Measurements from ENCODE around the gene DCT.
"Not testable (repeated sequence)": the region's sequence is repeated elsewhere in the genome, so short reads cannot be mapped to it uniquely, and the experiment has no call there.

The DCT gene

DNA sequence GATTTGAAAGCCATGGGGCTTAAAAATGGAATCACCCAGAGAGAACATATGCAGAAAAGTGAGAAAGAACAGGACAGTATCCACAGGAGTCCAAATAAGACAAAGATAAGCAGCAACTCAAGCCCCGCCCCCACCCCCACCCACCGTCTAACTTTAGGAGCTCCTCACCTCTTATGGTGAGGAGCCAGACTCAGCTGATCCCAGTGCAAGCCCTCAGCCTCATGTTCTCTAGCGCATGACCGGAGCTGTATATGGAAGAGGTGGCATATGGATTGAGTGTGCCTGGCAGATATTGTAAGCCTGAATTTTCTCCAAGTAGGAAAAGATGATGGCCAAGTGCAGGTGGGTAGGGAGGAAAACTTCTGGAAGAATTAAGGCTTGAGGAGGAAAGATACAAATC lies 36.4 kb upstream of the DCT start:
- no peak for DNase-seq (ENCODE audit: extremely low read depth, insufficient read length)
- Histone ChIP-seq H3K4me3 (replicated peaks; ENCODE audit: low read depth, low read length) (no peak overlapping the region), H3K27me3 (replicated peaks; ENCODE audit: control insufficient read depth, insufficient read depth, low read length) (no peaks in the 10 kb centered on the region), H3K36me3 (ENCODE audit: control insufficient read depth, insufficient read depth, low read length) (no peaks in the 10 kb centered on the region)
- TF ChIP-seq, protein P1, sequence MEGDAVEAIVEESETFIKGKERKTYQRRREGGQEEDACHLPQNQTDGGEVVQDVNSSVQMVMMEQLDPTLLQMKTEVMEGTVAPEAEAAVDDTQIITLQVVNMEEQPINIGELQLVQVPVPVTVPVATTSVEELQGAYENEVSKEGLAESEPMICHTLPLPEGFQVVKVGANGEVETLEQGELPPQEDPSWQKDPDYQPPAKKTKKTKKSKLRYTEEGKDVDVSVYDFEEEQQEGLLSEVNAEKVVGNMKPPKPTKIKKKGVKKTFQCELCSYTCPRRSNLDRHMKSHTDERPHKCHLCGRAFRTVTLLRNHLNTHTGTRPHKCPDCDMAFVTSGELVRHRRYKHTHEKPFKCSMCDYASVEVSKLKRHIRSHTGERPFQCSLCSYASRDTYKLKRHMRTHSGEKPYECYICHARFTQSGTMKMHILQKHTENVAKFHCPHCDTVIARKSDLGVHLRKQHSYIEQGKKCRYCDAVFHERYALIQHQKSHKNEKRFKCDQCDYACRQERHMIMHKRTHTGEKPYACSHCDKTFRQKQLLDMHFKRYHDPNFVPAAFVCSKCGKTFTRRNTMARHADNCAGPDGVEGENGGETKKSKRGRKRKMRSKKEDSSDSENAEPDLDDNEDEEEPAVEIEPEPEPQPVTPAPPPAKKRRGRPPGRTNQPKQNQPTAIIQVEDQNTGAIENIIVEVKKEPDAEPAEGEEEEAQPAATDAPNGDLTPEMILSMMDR (IDR thresholded peaks at IDR 0.05; ENCODE audit: insufficient read depth, low read length, poor library complexity, severe bottlenecking), result no peak

DNA sequence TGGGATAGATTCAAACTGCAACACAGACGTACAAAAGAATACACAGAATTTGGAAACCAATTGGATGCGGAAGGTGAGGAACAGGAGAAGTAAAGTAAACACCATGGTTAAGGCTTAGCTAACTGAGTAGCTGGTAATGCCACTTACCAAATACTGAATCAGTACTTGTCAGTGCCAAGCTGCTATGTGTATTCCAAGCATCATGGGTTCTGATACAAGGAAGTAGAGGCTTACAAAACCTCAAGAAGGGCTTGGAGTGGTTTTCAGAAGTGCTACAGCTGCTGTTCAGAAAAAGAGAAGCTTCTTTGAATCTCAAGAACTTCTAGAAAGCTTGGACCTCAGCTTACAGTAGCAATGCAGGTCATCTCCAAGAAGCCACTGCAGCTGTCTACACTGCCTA lies 35.9 kb upstream of the DCT start:
- Histone ChIP-seq H3K36me3 (ENCODE audit: control insufficient read depth, insufficient read depth, low read length) (no peaks in the 10 kb centered on the region), H3K4me3 (replicated peaks; ENCODE audit: low read depth, low read length) (no peak overlapping the region), H3K27me3 (replicated peaks; ENCODE audit: control insufficient read depth, insufficient read depth, low read length) (no peaks in the 10 kb centered on the region)
- no peak for DNase-seq (ENCODE audit: extremely low read depth, insufficient read length)
- TF ChIP-seq, protein P1 (IDR thresholded peaks at IDR 0.05; ENCODE audit: insufficient read depth, low read length, poor library complexity, severe bottlenecking), result no peak

DNA sequence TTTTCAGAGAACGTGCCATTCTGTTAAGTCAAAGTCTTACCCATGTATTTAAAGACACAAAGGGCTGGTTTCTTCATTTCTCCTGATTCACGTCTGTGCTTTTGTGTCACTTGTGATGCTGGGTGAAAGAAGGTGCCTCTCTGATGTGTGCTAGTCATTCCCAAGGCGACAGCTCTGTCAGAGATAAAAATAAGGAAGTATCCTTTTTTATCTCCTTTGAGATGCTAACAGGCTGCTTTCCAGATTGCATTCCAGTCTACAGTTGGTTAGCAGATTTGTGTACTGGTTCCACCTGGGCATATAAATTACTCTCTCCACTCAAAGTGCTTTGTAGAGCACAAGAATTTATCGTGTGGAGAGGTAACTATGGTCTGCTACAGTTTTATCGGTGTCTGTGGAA lies 33.5 kb upstream of the DCT start:
- no peak for DNase-seq (ENCODE audit: extremely low read depth, insufficient read length)
- H3K27me3 ChIP-seq (replicated peaks; ENCODE audit: control insufficient read depth, insufficient read depth, low read length), result no peaks in the 10 kb centered on the region
- H3K36me3 ChIP-seq (ENCODE audit: control insufficient read depth, insufficient read depth, low read length), result no peaks in the 10 kb centered on the region
- TF ChIP-seq, protein P1 (IDR thresholded peaks at IDR 0.05; ENCODE audit: insufficient read depth, low read length, poor library complexity, severe bottlenecking), result no peak
- H3K4me3 ChIP-seq (replicated peaks; ENCODE audit: low read depth, low read length), result no peak overlapping the region

DNA sequence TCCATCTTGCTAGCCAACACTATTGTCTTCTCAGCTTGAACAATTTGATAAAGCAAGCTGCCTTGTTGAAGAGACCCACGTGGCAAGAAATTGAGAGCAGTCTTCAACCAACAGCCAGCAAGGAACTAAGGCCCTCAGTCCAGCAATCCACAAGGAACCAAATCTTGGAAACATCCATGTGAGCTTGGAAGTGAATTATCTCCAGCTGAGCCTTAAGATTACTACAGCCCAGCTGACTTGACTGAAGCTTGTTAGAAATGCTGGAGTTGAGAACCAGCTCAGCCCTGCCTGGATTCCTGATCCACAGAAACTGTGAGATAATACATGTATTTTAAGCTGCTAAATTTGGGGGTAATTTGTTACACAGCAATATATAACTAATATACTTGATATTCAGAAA lies 26.2 kb upstream of the DCT start:
- TF ChIP-seq, protein P1 (IDR thresholded peaks at IDR 0.05; ENCODE audit: insufficient read depth, low read length, poor library complexity, severe bottlenecking), result no peak
- no peaks in the 10 kb centered on the region for H3K36me3 ChIP-seq (ENCODE audit: control insufficient read depth, insufficient read depth, low read length)
- no peaks in the 10 kb centered on the region for H3K27me3 ChIP-seq (replicated peaks; ENCODE audit: control insufficient read depth, insufficient read depth, low read length)
- no peak for DNase-seq (ENCODE audit: extremely low read depth, insufficient read length)
- no peak overlapping the region for H3K4me3 ChIP-seq (replicated peaks; ENCODE audit: low read depth, low read length)

DNA sequence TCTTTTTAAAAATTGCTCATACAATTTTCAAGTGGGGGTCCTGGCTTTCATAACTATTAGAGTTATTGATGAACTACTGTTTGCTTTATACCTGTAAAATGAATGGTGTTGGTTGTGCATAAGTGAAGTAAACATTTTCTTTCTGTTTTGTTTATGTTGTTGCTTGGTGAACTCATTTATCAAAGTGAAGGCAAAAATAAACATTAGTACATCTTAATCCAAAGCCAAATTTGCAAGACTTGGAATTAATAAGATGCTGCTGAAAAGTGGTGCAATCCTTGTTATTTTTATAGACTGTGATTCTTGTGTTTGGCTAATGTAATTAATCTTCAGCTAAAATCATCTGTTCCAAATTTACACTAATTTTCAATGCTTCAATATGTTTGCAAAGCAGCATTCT lies 24.4 kb upstream of the DCT start:
- Histone ChIP-seq H3K27me3 (replicated peaks; ENCODE audit: control insufficient read depth, insufficient read depth, low read length) (no peaks in the 10 kb centered on the region), H3K36me3 (ENCODE audit: control insufficient read depth, insufficient read depth, low read length) (no peaks in the 10 kb centered on the region), H3K4me3 (replicated peaks; ENCODE audit: low read depth, low read length) (no peak overlapping the region)
- DNase-seq (ENCODE audit: extremely low read depth, insufficient read length), result no peak
- TF ChIP-seq, protein P1 (IDR thresholded peaks at IDR 0.05; ENCODE audit: insufficient read depth, low read length, poor library complexity, severe bottlenecking), result no peak

DNA sequence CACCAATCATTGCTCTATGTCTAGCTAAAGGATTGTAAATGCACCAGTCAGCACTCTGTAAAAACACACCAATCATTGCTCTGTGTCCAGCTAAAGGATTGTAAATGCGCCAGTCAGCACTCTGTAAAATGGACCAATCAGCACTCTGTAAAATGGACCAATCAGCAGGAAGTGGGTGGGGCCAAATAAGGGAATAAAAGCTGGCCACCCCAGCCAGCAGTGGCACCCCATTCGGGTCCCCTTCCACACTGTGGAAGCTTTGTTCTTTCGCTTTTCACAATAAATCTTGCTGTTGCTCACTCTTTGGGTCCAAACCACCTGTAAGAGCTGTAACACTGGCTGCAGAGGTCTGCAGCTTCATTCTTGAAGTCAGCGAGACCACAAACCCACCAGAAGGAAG lies 19.3 kb upstream of the DCT start:
- not testable (repeated sequence) for H3K4me3 ChIP-seq (replicated peaks; ENCODE audit: low read depth, low read length); DNase-seq (ENCODE audit: extremely low read depth, insufficient read length); H3K27me3 ChIP-seq (replicated peaks; ENCODE audit: control insufficient read depth, insufficient read depth, low read length); H3K36me3 ChIP-seq (ENCODE audit: control insufficient read depth, insufficient read depth, low read length)
